GM13977 (cell line): Measurements from ENCODE around the gene MYH3.
A peak's percentile ranks its signal among the peaks of the same experiment; 100 is the strongest.

ENCODE experiments used
- DNase-seq: peaks from one replicate; pipeline ENCODE4 v3.0.0; 2012; ENCODE audit warnings: low spot score
- in situ Hi-C: fragments of 300-500 bp; cut with MboI; formaldehyde crosslinking; loops from one replicate; pipeline ENCODE4 v1.12.0; 2022; ENCODE audit warnings: low sequenced_read_pairs, low pct_unique_long_range_greater_than_20kb, mixed read lengths, inconsistent platforms; ENCODE audit not compliant: unreplicated experiment
- TF ChIP-seq, protein P1 (sequence below): IDR thresholded peaks from 2 replicates; pipeline ENCODE4 v1.5.1; 2012; ENCODE audit warnings: mild to moderate bottlenecking, control low read depth; ENCODE audit not compliant: insufficient read depth; ENCODE audit errors: extremely low read depth, missing control alignments

Gene MYH3

DNA sequence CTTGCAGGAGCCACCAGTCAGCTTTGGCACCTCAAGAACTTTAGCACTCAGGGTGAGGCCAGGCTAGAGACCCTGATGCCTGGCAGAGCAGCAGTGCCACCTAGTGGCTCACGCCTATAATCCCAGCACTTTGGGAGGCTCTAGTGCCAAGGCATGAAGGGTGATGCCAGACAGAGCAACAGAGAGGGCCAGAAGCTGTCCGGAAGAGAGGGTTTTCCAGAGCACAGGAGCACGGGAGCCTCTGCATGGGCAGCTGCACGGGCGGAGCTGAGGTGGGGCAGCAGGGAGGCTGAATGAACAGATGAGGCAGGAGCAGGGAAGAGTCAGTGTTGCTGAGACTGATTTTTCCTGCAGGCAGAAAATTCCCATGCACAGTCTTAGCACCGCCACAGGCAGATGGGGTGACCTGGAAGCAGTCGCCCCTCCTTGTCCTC is 38.9 kb downstream of the MYH3 start:
- in situ Hi-C loops: loop anchor here (25.0 kb wide), 2 partner anchors 281 to 656 kb away; no protein-coding TSS in a partner anchor
- TF ChIP-seq, protein P1, sequence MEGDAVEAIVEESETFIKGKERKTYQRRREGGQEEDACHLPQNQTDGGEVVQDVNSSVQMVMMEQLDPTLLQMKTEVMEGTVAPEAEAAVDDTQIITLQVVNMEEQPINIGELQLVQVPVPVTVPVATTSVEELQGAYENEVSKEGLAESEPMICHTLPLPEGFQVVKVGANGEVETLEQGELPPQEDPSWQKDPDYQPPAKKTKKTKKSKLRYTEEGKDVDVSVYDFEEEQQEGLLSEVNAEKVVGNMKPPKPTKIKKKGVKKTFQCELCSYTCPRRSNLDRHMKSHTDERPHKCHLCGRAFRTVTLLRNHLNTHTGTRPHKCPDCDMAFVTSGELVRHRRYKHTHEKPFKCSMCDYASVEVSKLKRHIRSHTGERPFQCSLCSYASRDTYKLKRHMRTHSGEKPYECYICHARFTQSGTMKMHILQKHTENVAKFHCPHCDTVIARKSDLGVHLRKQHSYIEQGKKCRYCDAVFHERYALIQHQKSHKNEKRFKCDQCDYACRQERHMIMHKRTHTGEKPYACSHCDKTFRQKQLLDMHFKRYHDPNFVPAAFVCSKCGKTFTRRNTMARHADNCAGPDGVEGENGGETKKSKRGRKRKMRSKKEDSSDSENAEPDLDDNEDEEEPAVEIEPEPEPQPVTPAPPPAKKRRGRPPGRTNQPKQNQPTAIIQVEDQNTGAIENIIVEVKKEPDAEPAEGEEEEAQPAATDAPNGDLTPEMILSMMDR: peak; percentile 96

GRCh38 chr17:10617120-10617505 is 40.0 kb downstream of the MYH3 start:
- DNase-seq: no peak
- TF ChIP-seq, protein P1: no peak
- in situ Hi-C loops: loop anchor here (25.0 kb wide), 2 partner anchors 280 to 655 kb away; no protein-coding TSS in a partner anchor

More for the DNA sequence above, 38.9 kb downstream of the MYH3 start:
- DNase-seq: peak; percentile 78

GRCh38 chr17:10616502-10617119 is 40.5 kb downstream of the MYH3 start:
- TF ChIP-seq, protein P1: peak; percentile 97
- in situ Hi-C loops: loop anchor here (25.0 kb wide), 2 partner anchors 279 to 654 kb away; no protein-coding TSS in a partner anchor
- DNase-seq: peak; percentile 78

DNA sequence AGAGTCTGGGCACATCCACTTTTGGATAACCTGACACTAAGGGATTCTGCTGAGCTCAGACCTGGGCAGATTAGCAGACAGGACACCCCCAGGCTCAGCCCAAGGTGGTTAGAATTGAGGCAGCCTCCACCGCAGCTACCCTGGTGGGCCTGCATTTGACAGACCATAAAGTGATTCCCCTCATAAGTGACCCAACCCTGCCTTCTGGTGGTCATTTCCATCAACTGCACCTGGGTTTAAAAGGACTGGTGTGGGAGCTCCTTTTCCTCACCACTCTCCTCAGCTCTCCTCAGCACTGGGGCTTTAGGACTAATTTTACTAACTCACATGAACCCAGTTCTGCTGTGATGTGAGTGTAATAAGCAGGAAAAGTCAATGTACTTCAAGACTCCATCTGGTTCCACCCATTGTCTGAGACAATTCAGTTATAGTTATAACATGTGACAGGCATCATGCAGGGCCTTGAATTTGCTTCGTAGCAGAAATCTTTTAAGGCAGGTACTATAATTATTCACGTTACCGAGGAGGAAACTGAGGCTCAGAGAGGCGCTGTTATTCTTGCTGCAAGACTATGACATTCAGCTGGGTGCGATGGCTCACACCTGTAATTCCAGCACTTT is 42.5 kb downstream of the MYH3 start:
- in situ Hi-C loops: loop anchor here (25.0 kb wide), 2 partner anchors 277 to 652 kb away; no protein-coding TSS in a partner anchor
- TF ChIP-seq, protein P1: peak; percentile 86
- peak; percentile 67 for DNase-seq

DNA sequence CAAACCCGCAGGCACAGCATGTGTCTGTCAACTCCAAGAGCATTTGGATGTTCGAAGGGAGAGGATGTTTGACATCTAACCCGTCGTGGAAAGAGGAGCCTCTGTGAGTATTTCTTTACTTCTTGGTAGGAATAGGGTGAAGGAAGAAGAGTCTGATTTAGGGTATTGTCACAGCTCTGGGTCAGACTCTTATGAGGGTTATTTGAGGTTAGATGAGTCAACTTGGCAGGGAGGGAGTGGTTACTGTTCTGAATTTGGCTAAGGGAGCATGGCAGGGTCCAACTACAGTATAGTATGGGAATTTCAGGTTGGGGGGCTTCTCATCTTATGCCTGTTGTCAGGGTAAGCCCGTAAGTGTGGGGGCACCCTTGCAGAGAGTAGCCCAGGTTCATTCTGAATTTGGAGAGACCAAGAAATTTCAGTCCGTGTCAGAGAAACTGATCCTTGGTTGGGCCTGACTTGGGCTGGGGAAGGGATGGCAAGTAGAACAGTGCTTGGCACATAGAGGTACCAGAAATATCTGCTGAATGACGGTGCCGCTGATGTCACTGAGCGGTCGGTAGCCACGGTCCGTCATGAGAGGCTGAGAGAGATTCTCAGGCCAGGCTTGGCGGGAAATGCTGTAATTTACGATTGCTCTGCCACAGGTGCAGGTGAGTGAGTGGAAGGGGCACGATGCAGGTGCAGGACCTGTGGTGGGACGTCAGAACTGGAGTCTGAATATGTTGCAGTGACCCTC is 43.2 kb downstream of the MYH3 start:
- DNase-seq: no peak
- in situ Hi-C loops: loop anchor here (25.0 kb wide), 2 partner anchors 277 to 652 kb away; no protein-coding TSS in a partner anchor
- TF ChIP-seq, protein P1: no peak

DNA sequence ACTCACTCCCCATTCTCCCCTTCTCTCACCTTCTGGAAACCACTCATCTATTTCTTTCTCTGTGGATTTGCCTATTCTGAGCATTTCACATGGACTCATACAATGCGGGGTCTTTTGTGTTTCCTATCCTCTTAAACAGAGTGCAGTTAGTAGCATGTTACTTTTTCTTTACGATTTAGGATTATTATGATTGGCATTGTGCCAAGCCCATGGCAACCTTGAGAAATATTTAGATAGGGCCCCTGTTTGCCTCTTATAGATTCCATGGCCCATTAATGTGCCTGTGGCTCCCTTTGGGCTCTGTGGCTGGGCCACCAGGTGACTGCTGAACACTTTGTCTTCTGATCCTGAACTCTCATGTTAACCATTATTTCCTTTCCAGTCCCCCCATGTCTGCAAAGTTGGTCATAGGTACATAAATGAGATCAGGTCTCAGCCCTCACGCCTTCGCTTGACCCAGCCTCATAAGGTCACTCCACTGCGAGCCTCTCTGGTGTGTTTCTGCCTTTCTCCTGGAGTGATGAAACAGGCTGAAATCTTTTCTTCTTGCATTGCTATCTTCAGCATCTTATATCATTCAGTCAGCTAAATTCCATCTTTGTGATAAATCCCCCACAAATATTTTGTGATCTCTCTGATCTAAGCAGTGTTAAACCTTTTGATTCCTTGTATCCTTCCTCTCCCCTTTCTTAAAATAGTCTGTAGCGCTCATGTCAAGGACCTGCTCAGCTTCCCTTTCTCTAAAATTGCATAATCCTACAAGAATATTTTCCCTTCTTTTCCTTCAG is 44.0 kb downstream of the MYH3 start:
- TF ChIP-seq, protein P1: no peak
- in situ Hi-C loops: loop anchor here (25.0 kb wide), 2 partner anchors 276 to 651 kb away; no protein-coding TSS in a partner anchor
- DNase-seq: no peak
